K562 (cell line): ENCODE data around the gene CCR6. TPM values are rescaled to one million over a fixed set of nuclear protein-coding genes. Genes with fewer than 3 reads are reported as not detected.

Experiments
- ATAC-seq: fragments of 200-7000 bp; cut with Tn5 transposase; 3 replicates; pipeline ENCODE4 v1.9.1; 2020; ENCODE audit warnings: moderate library complexity
- BruUV-seq: library from RNA; stranded (reverse); fragments of 400-500 nt; replicated peaks from 2 replicates; lab custom pipeline; 2021; lab: Mats Ljungman, UMichigan
- CTCF ChIA-PET: fragments of 300-600 bp; formaldehyde crosslinking; extraction: SDS; loops from one replicate; lab custom pipeline; 2021; ENCODE audit warnings: low intra/inter-chr PET ratio; lab: Yijun Ruan, JAX
- POLR2A ChIA-PET: fragments of 300-600, 350-650 bp; sonication (Branson Sonifier 250); formaldehyde crosslinking; extraction: SDS; loops from one replicate; lab custom pipeline; 2021; ENCODE audit warnings: antibody characterized with exemption, inconsistent platforms; lab: Yijun Ruan, JAX
- DNase-seq, 4 experiments: peaks; one replicate each; pipeline versions ENCODE4 v3.0.0 to v3.0.0-alpha.2; 2011 to 2018; ENCODE audit warnings: low spot score in 3 of 4, mixed read lengths in 3 of 4; ENCODE audit errors: extremely low read depth in 1 of 4
- FAIRE-seq: peaks from 2 replicates; lab custom pipeline; 2011; peaks lifted over from hg19 to GRCh38; lab: Jason Lieb, UNC
- H2AFZ ChIP-seq: 2 replicates; pipeline ENCODE4 v1.6.0; 2011; ENCODE audit warnings: low read depth, low read length, control low read depth, inconsistent platforms
- H3K27ac ChIP-seq: fragments of 200-600 bp; 3 replicates; pipeline ENCODE4 v1.8.0; 2011; ENCODE audit warnings: low read depth, mild to moderate bottlenecking, control low read depth, inconsistent platforms, low read length, moderate library complexity, mixed read lengths; ENCODE audit errors: extremely low read depth
- H3K27me3 ChIP-seq, 2 experiments: fragments of 300-600 bp in 1 of 2; 2 replicates in 1 of 2; 3 replicates in 1 of 2; pipeline versions ENCODE4 v1.6.0 to v1.8.0; 2011; ENCODE audit warnings: inconsistent platforms in 2 of 2, low read length in 2 of 2, mild to moderate bottlenecking in 1 of 2, mixed read lengths in 1 of 2, moderate library complexity in 1 of 2; ENCODE audit not compliant: control insufficient read depth in 2 of 2, insufficient read depth in 2 of 2
- H3K36me3 ChIP-seq: fragments of 300-600 bp; 3 replicates; pipeline ENCODE4 v1.8.0; 2011; ENCODE audit warnings: mild to moderate bottlenecking, low read length, inconsistent platforms; ENCODE audit not compliant: control insufficient read depth, insufficient read depth
- H3K4me1 ChIP-seq, 2 experiments: fragments of 200-600 bp in 1 of 2; replicated peaks in 1 of 2; 2 replicates in 1 of 2; 3 replicates in 1 of 2; pipeline versions ENCODE4 v1.5.1 to v1.8.0; 2011; ENCODE audit warnings: inconsistent platforms in 2 of 2, low read length in 2 of 2, mild to moderate bottlenecking in 1 of 2, mixed read lengths in 1 of 2, moderate library complexity in 1 of 2; ENCODE audit not compliant: control insufficient read depth in 2 of 2, insufficient read depth in 2 of 2
- H3K4me2 ChIP-seq: 2 replicates; pipeline ENCODE4 v1.6.1; 2011; ENCODE audit warnings: low read length, control low read depth, inconsistent platforms, mixed read lengths; ENCODE audit not compliant: insufficient read depth
- H3K4me3 ChIP-seq: fragments of 200-600 bp; sonication (generic), shearing (Covaris generic); 2 replicates; pipeline ENCODE4 v1.5.1; 2016; ENCODE audit warnings: control low read depth, inconsistent platforms
- H3K79me2 ChIP-seq: fragments of 200-600 bp; 3 replicates; pipeline ENCODE4 v1.8.0; 2011; ENCODE audit warnings: low read length, inconsistent platforms; ENCODE audit not compliant: control insufficient read depth, insufficient read depth
- H3K9ac ChIP-seq, 2 experiments: 2 replicates each; pipeline versions ENCODE4 v1.6.0 to v1.6.1; 2011; ENCODE audit warnings: low read depth in 2 of 2, low read length in 2 of 2, control low read depth in 1 of 2, inconsistent platforms in 1 of 2, mild to moderate bottlenecking in 1 of 2, mixed read lengths in 1 of 2; ENCODE audit not compliant: insufficient read depth in 1 of 2
- H3K9me1 ChIP-seq: one replicate; pipeline ENCODE4 v1.6.0; 2011; ENCODE audit warnings: inconsistent platforms, mild to moderate bottlenecking, low read length, moderate library complexity; ENCODE audit not compliant: control insufficient read depth, insufficient read depth
- H3K9me3 ChIP-seq: replicated peaks from 2 replicates; pipeline ENCODE4 v1.5.1; 2011; ENCODE audit warnings: low read depth, low read length, inconsistent platforms; ENCODE audit not compliant: control insufficient read depth, insufficient read depth
- H4K20me1 ChIP-seq: replicated peaks from 2 replicates; pipeline ENCODE4 v1.6.1; 2011; ENCODE audit warnings: low read length, inconsistent platforms, mixed read lengths; ENCODE audit not compliant: control insufficient read depth, insufficient read depth
- ADNP ChIP-seq: fragments of 200-800 bp; sonication (Bioruptor generic); IDR thresholded peaks from 2 replicates; pipeline ENCODE4 v1.6.1; 2016; ENCODE audit warnings: missing genetic modification characterization, missing compliant biosample characterization
- CCNT2 ChIP-seq: IDR thresholded peaks from 2 replicates; pipeline ENCODE4 v1.6.1; 2011; ENCODE audit warnings: borderline replicate concordance, low read depth, mild to moderate bottlenecking, moderate library complexity, mixed read lengths, low read length; ENCODE audit not compliant: insufficient read length; ENCODE audit errors: extremely low read depth
- HNRNPUL1 ChIP-seq: fragments of 200-400 bp; formaldehyde crosslinking; IDR thresholded peaks from 2 replicates; pipeline ENCODE4 v1.6.1; 2017; ENCODE audit warnings: low read length
- IFI16 ChIP-seq: fragments of 250-450 bp; sonication (Bioruptor Pico); IDR thresholded peaks from 2 replicates; pipeline ENCODE4 v2.1.2; 2022; ENCODE audit warnings: mild to moderate bottlenecking, inconsistent platforms
- NFIX ChIP-seq: fragments of 250-450 bp; sonication (Bioruptor Pico); IDR thresholded peaks from 2 replicates; pipeline ENCODE4 v1.4.0; 2020; ENCODE audit warnings: low read depth, mild to moderate bottlenecking, moderate library complexity
- NR2C1 ChIP-seq, 2 experiments: fragments of 450-650 bp; IDR thresholded peaks; 2 replicates each; pipeline ENCODE4 v1.6.1; 2017; ENCODE audit warnings: mild to moderate bottlenecking in 2 of 2, antibody characterized with exemption in 1 of 2, inconsistent platforms in 1 of 2, missing compliant biosample characterization in 1 of 2, missing genetic modification characterization in 1 of 2
- PHF21A ChIP-seq: fragments of 450-650 bp; IDR thresholded peaks from 2 replicates; pipeline ENCODE4 v1.6.1; 2017; ENCODE audit warnings: low read depth, borderline replicate concordance
- STAG1 ChIP-seq: sonication (generic); formaldehyde crosslinking; IDR thresholded peaks from 2 replicates; pipeline ENCODE4 v1.5.0; 2020; ENCODE audit warnings: missing genetic modification reagents, borderline replicate concordance
- TCF7 ChIP-seq: sonication (generic); IDR thresholded peaks from 2 replicates; pipeline ENCODE4 v1.6.1; 2016; ENCODE audit warnings: antibody characterized with exemption, borderline replicate concordance
- TOE1 ChIP-seq, 2 experiments: fragments of 450-650 bp in 1 of 2; sonication (generic) in 1 of 2; formaldehyde crosslinking in 1 of 2; IDR thresholded peaks; 2 replicates each; pipeline versions ENCODE4 v1.7.1 to v1.8.0; 2016 to 2022; ENCODE audit warnings: borderline replicate concordance in 2 of 2, mild to moderate bottlenecking in 2 of 2, antibody characterized with exemption in 1 of 2, inconsistent platforms in 1 of 2, low read depth in 1 of 2, missing genetic modification reagents in 1 of 2, moderate library complexity in 1 of 2
- TRIM28 ChIP-seq: fragments of 450-650 bp; IDR thresholded peaks from 2 replicates; pipeline ENCODE4 v1.6.1; 2017
- ZNF408 ChIP-seq: fragments of 250-450 bp; sonication (Bioruptor Pico); IDR thresholded peaks from 2 replicates; pipeline ENCODE4 v1.4.0; 2020; ENCODE audit warnings: low read depth, mild to moderate bottlenecking, moderate library complexity
- ZSCAN29 ChIP-seq: fragments of 450-650 bp; IDR thresholded peaks from 2 replicates; pipeline ENCODE4 v1.6.1; 2017
- WGBS: fragments of 100-300 bp; shearing (Covaris generic); methylation state at CpG from one replicate; pipeline ENCODE4 v1.1.6; 2016; ENCODE audit warnings: low coverage, mixed read lengths; ENCODE audit not compliant: insufficient coverage; ENCODE audit errors: missing lambda C conversion rate; 5-methylcytosine and 5-hydroxymethylcytosine counted together
- in situ Hi-C: fragments of 300-500 bp; cut with MboI; formaldehyde crosslinking; loops from 4 replicates; pipeline ENCODE4 v1.15.0; 2018; ENCODE audit warnings: inconsistent platforms, mixed read lengths
- intact Hi-C: fragments of 100-400 bp; cut with micrococcal nuclease; formaldehyde crosslinking; loops from 2 replicates; pipeline ENCODE4 v1.14.2; 2022
- polyA plus RNA-seq, 8 experiments: library from polyadenylated mRNA; depleted of rRNA in 4 of 8; stranded (reverse) in 5 of 8; unstranded in 3 of 8; fragments of >200 nt; fragmentation: Nextera tagmentation in 2 of 8; fragmentation: Illumina TruSeq in 1 of 8; extraction: Ambion mirVana in 2 of 8; extraction: Trizol in 1 of 8; gene quantifications; 2 replicates each; pipeline versions ENCODE4 v1.2.1 to v1.2.3, GENCODE V29; 2011 to 2014; ENCODE audit warnings: inconsistent platforms in 1 of 8, missing spikeins in 1 of 8
- total RNA-seq, 7 experiments: library from RNA; depleted of rRNA in 6 of 7; stranded (reverse); fragments of >200 nt in 6 of 7; fragmentation: Illumina TruSeq in 2 of 7; extraction: Trizol in 2 of 7; gene quantifications; 2 replicates each; pipeline versions ENCODE4 v1.2.1 to v1.2.3, GENCODE V29; 2011 to 2021; ENCODE audit warnings: low replicate concordance in 1 of 7
- TF ChIP-seq, protein P1 (sequence below): sonication (generic); formaldehyde crosslinking; IDR thresholded peaks from 2 replicates; pipeline ENCODE4 v1.8.1; 2023; ENCODE audit warnings: mild to moderate bottlenecking, missing genetic modification reagents
- TF ChIP-seq, protein P2 (sequence below), 3 experiments: IDR thresholded peaks in 2 of 3; conservative IDR thresholded peaks in 1 of 3; 2 replicates each; pipeline ENCODE4 v1.5.1; 2011 to 2012; ENCODE audit warnings: low read length in 3 of 3, mild to moderate bottlenecking in 3 of 3, control low read depth in 2 of 3, improper control_type of control experiment in 1 of 3, inconsistent platforms in 1 of 3, low read depth in 1 of 3, mixed read lengths in 1 of 3, moderate library complexity in 1 of 3; ENCODE audit not compliant: insufficient read depth in 2 of 3

The CCR6 gene
- total and polyA plus RNA-seq, 9 of the 15 experiments (the other 6 are each of a cell fraction or from before 2014, with no cell fraction given) = not detected

DNA sequence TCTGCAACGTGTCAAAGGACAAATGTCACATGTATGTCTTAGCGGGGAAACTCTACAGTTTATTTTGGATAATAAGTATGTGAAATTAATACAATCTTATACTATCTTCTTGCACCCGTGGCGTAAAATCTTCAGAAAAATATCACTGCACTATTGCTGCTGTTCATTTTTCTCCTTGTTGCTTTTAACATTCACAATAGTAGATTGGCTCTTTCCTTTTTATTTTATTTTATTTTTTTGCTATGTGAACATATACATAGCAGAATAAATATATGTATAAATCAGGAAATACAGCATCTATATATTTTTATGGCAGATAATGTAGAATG lies 19.5 kb downstream of the CCR6 start:
- H3K9me3 ChIP-seq = no peaks in the 10 kb centered on the region
- peaks cover 7% of the 10 kb centered on the region; the same call in 1 of the 2 replicates for H4K20me1 ChIP-seq
- peaks cover 28 to 65% of the 10 kb centered on the region in 2 experiments for H3K27me3 ChIP-seq
- no peaks in the 10 kb centered on the region for H3K36me3 ChIP-seq
- WGBS = 0% methylated on average over 4 of the region's 4 CpGs
- no peak overlapping the region for H3K27ac ChIP-seq
- no peak overlapping the region for H2AFZ ChIP-seq
- FAIRE-seq (no peak), ATAC-seq (no peak), DNase-seq (no peak)
- no peaks in the 10 kb centered on the region for H3K4me1 ChIP-seq
- ChIA-PET POLR2A (no interaction called here), CTCF (interaction anchor here (1.0 to 1.6 kb wide), 3 partner anchors 356 to 829 kb away, joined by 3 to 20 read pairs (median 10); no protein-coding TSS in a partner anchor)
- H3K4me2 ChIP-seq = no peak overlapping the region
- H3K9me1 ChIP-seq = no peaks in the 10 kb centered on the region
- no peak overlapping the region for H3K4me3 ChIP-seq
- no peak overlapping the region for H3K9ac ChIP-seq
- no TSS peak for BruUV-seq
- H3K79me2 ChIP-seq = no peaks in the 10 kb centered on the region
- no peak for TF ChIP-seq ZSCAN29
- TF ChIP-seq, protein P1, sequence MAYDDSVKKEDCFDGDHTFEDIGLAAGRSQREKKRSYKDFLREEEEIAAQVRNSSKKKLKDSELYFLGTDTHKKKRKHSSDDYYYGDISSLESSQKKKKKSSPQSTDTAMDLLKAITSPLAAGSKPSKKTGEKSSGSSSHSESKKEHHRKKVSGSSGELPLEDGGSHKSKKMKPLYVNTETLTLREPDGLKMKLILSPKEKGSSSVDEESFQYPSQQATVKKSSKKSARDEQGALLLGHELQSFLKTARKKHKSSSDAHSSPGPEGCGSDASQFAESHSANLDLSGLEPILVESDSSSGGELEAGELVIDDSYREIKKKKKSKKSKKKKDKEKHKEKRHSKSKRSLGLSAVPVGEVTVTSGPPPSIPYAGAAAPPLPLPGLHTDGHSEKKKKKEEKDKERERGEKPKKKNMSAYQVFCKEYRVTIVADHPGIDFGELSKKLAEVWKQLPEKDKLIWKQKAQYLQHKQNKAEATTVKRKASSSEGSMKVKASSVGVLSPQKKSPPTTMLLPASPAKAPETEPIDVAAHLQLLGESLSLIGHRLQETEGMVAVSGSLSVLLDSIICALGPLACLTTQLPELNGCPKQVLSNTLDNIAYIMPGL (CRISPR knock-in tag) = no peak
- no peak for TF ChIP-seq TOE1 (IDR thresholded peaks at IDR 0.05; ENCODE audit: borderline replicate concordance)
- TF ChIP-seq TOE1 (CRISPR knock-in tag; IDR thresholded peaks at IDR 0.05; ENCODE audit: borderline replicate concordance, low read depth) = no peak
- TF ChIP-seq, protein P2, sequence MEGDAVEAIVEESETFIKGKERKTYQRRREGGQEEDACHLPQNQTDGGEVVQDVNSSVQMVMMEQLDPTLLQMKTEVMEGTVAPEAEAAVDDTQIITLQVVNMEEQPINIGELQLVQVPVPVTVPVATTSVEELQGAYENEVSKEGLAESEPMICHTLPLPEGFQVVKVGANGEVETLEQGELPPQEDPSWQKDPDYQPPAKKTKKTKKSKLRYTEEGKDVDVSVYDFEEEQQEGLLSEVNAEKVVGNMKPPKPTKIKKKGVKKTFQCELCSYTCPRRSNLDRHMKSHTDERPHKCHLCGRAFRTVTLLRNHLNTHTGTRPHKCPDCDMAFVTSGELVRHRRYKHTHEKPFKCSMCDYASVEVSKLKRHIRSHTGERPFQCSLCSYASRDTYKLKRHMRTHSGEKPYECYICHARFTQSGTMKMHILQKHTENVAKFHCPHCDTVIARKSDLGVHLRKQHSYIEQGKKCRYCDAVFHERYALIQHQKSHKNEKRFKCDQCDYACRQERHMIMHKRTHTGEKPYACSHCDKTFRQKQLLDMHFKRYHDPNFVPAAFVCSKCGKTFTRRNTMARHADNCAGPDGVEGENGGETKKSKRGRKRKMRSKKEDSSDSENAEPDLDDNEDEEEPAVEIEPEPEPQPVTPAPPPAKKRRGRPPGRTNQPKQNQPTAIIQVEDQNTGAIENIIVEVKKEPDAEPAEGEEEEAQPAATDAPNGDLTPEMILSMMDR (IDR thresholded peaks at IDR 0.05 in 2 of 3, conservative IDR thresholded peaks at IDR 0.05 in 1 of 3; ENCODE audit: insufficient read depth in 2 of 3, low read depth in 1 of 3, low read length in 3 of 3) = no peak
- no peak for TF ChIP-seq IFI16 (CRISPR knock-in tag)
- TF ChIP-seq TCF7 = no peak
- no peak for TF ChIP-seq STAG1 (CRISPR knock-in tag)
- TF ChIP-seq CCNT2 = no peak
- no peak for TF ChIP-seq HNRNPUL1
- no peak for TF ChIP-seq NR2C1 (IDR thresholded peaks at IDR 0.05)
- no peak for TF ChIP-seq NR2C1 (tag; IDR thresholded peaks at IDR 0.05)
- TF ChIP-seq ADNP (tag) = no peak
- TF ChIP-seq PHF21A = no peak
- TF ChIP-seq NFIX (CRISPR knock-in tag) = no peak
- no peak for TF ChIP-seq ZNF408 (CRISPR knock-in tag)
- TF ChIP-seq TRIM28 = no peak
- intact Hi-C loops (loop anchor here (1.0 to 5.0 kb wide), 4 partner anchors 145 to 367 kb away; partner anchors contain the start of gene CEP43), in situ Hi-C loops (no loop called here)
